ENCODE data around the gene FAAP100.

- TF ChIP-seq CTCF (IDR thresholded peaks at IDR 0.05): no peak
- TF ChIP-seq POLR2A (IDR thresholded peaks at IDR 0.05): no peak
These were observed 8.4 kb downstream of the FAAP100 start for GRCh38 chr17:81543756-81544155.

Data from right lobe of liver (tissue), 4 donors.